Right forelimb (tissue), 1 donor: ENCODE data around the gene NLGN1.

ENCODE experiments used
- DNase-seq: peaks from one replicate; pipeline ENCODE4 v3.0.0-alpha.2; 2018

The NLGN1 gene

GRCh38 chr3:173732237-173732636 is 334.7 kb downstream of the NLGN1 start:
- no peak for DNase-seq

GRCh38 chr3:173733029-173733652 is 335.6 kb downstream of the NLGN1 start:
- DNase-seq, result no peak

GRCh38 chr3:173734473-173734872 is 336.9 kb downstream of the NLGN1 start:
- no peak for DNase-seq

GRCh38 chr3:173734895-173735294 is 337.4 kb downstream of the NLGN1 start:
- DNase-seq, result no peak

- DNase-seq, result no peak
These were observed 338.3 kb downstream of the NLGN1 start for GRCh38 chr3:173735841-173736240.

- no peak for DNase-seq
These were observed 339.7 kb downstream of the NLGN1 start for GRCh38 chr3:173737167-173737808.

- DNase-seq, result no peak
These were observed 342.2 kb downstream of the NLGN1 start for GRCh38 chr3:173739726-173740125.

GRCh38 chr3:173742491-173742890 is 344.9 kb downstream of the NLGN1 start:
- DNase-seq, result no peak

GRCh38 chr3:173743111-173743510 is 345.6 kb downstream of the NLGN1 start:
- no peak for DNase-seq

- no peak for DNase-seq
These were observed 346.0 kb downstream of the NLGN1 start for GRCh38 chr3:173743516-173743915.

GRCh38 chr3:173744479-173744878 is 346.9 kb downstream of the NLGN1 start:
- no peak for DNase-seq

GRCh38 chr3:173744895-173745294 is 347.4 kb downstream of the NLGN1 start:
- DNase-seq, result no peak

- no peak for DNase-seq
These were observed 348.6 kb downstream of the NLGN1 start for GRCh38 chr3:173745952-173746682.

- no peak for DNase-seq
These were observed 349.9 kb downstream of the NLGN1 start for GRCh38 chr3:173747427-173747826.

GRCh38 chr3:173748105-173748504 is 350.6 kb downstream of the NLGN1 start:
- no peak for DNase-seq

- DNase-seq, result no peak
These were observed 352.6 kb downstream of the NLGN1 start for GRCh38 chr3:173750095-173750494.

- no peak for DNase-seq
These were observed 353.0 kb downstream of the NLGN1 start for GRCh38 chr3:173750591-173750990.

GRCh38 chr3:173753593-173753992 is 356.0 kb downstream of the NLGN1 start:
- no peak for DNase-seq

GRCh38 chr3:173755161-173755560 is 357.6 kb downstream of the NLGN1 start:
- no peak for DNase-seq

- DNase-seq, result no peak
These were observed 363.6 kb downstream of the NLGN1 start for GRCh38 chr3:173761161-173761560.

GRCh38 chr3:173762501-173762900 is 365.0 kb downstream of the NLGN1 start:
- DNase-seq, result no peak

GRCh38 chr3:173770011-173770410 is 372.5 kb downstream of the NLGN1 start:
- DNase-seq, result no peak

GRCh38 chr3:173770796-173771573 is 373.4 kb downstream of the NLGN1 start:
- DNase-seq, result no peak
